ENCODE data around the gene SLC19A1.

SLC19A1 gene

GRCh38 chr21:45457832-45458172 is 84.4 kb downstream of the SLC19A1 start:
- Histone ChIP-seq H3K27me3 (ENCODE audit: insufficient read depth, low read length) (no peaks in the 10 kb centered on the region), H3K4me3 (ENCODE audit: low read depth, low read length) (no peak overlapping the region), H2AFZ (ENCODE audit: low read length, unreplicated experiment) (no peak overlapping the region), H3K4me1 (ENCODE audit: control insufficient read depth, insufficient read depth, low read length, unreplicated experiment) (peaks cover 24% of the 10 kb centered on the region), H3K36me3 (ENCODE audit: insufficient read depth, low read length) (peaks cover 10% of the 10 kb centered on the region; the same call in 1 of the 2 replicates), H3K27ac (ENCODE audit: low read depth, low read length) (no peak overlapping the region), H3K79me2 (ENCODE audit: control insufficient read depth, insufficient read depth, low read length, unreplicated experiment) (no peaks in the 10 kb centered on the region)

DNA sequence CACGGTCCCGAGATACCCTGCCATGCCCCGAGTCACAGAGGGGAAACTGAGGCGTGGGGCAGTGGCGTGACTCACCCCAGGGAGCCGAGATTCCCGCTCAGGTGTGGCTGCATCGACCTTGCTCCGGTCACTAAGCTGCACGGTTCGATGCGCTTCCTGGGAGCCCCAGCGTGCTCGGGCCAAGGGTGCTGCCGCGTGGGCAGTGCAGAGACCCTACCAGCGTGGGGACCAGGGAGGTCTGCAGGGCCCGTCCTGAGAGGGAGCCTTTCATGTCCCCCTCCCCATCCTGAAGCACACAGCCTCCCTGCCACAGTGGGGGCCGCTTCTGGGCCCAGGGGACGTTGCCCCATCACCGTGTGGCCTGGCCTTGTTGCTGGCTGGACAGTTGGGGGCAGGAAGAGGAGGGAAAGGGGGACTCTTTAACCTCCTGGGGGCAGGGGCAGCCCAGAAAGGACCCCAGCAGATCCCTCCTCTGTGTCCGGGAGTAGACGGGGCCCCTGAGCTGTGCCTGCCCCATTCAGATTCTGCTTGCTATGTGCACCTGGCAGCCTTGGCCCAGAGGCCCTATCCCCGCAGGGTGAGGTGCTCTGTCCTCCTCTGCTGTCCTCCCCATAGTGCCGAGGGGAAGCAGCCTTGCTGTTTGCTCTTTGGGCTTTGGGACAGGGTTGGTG is 84.9 kb downstream of the SLC19A1 start:
- Histone ChIP-seq H3K36me3 (ENCODE audit: insufficient read depth, low read length) (peaks cover 10% of the 10 kb centered on the region; the same call in 1 of the 2 replicates), H2AFZ (ENCODE audit: low read length, unreplicated experiment) (no peak overlapping the region), H3K79me2 (ENCODE audit: control insufficient read depth, insufficient read depth, low read length, unreplicated experiment) (no peaks in the 10 kb centered on the region), H3K27ac (ENCODE audit: low read depth, low read length) (no peak overlapping the region), H3K27me3 (ENCODE audit: insufficient read depth, low read length) (no peaks in the 10 kb centered on the region), H3K4me3 (ENCODE audit: low read depth, low read length) (no peak overlapping the region), H3K4me1 (ENCODE audit: control insufficient read depth, insufficient read depth, low read length, unreplicated experiment) (peaks cover 24% of the 10 kb centered on the region)

DNA sequence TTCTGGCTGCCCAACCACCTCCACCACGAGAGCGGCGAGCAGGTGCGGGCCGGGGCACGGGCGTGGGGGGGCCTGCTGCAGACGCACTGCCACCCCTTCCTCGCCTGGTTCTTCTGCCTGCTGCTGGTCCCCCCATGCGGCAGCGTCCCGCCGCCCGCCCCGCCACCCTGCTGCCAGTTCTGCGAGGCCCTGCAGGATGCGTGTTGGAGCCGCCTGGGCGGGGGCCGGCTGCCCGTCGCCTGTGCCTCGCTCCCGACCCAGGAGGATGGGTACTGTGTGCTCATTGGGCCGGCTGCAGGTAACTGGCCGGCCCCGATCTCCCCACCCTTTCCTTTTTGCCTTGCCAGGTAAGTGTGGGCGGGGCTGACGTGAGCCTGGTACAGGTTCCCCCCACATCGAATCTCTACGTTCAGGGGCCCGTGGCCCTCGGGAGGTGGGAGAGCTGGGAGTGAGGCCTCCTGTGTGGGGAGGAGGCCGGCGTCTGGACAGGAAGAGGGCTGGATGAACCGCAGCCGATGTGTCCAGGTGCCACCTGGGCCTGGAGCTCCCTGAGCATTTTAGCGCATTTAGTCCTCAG is 85.6 kb downstream of the SLC19A1 start:
- Histone ChIP-seq H3K79me2 (ENCODE audit: control insufficient read depth, insufficient read depth, low read length, unreplicated experiment) (no peaks in the 10 kb centered on the region), H3K27me3 (ENCODE audit: insufficient read depth, low read length) (no peaks in the 10 kb centered on the region), H3K4me3 (ENCODE audit: low read depth, low read length) (0 out of 2 replicates have a peak overlapping the region, but pooled peaks have one; percentile 73), H3K27ac (ENCODE audit: low read depth, low read length) (no peak overlapping the region), H3K36me3 (ENCODE audit: insufficient read depth, low read length) (peaks cover 9% of the 10 kb centered on the region; the same call in 1 of the 2 replicates), H3K4me1 (ENCODE audit: control insufficient read depth, insufficient read depth, low read length, unreplicated experiment) (peaks cover 24% of the 10 kb centered on the region), H2AFZ (ENCODE audit: low read length, unreplicated experiment) (no peak overlapping the region)

GRCh38 chr21:45455674-45456583 is 86.3 kb downstream of the SLC19A1 start:
- no peaks in the 10 kb centered on the region for H3K79me2 ChIP-seq (ENCODE audit: control insufficient read depth, insufficient read depth, low read length, unreplicated experiment)
- H3K27me3 ChIP-seq (ENCODE audit: insufficient read depth, low read length), result no peaks in the 10 kb centered on the region
- peak overlapping the region; percentile 73 for H3K4me3 ChIP-seq (ENCODE audit: low read depth, low read length)
- peaks cover 21% of the 10 kb centered on the region for H3K4me1 ChIP-seq (ENCODE audit: control insufficient read depth, insufficient read depth, low read length, unreplicated experiment)
- H3K36me3 ChIP-seq (ENCODE audit: insufficient read depth, low read length), result peaks cover 2% of the 10 kb centered on the region; the same call in 1 of the 2 replicates
- H2AFZ ChIP-seq (ENCODE audit: low read length, unreplicated experiment), result peak overlapping the region; percentile 80
- no peak overlapping the region for H3K27ac ChIP-seq (ENCODE audit: low read depth, low read length)

- peak overlapping the region; percentile 80 for H2AFZ ChIP-seq (ENCODE audit: low read length, unreplicated experiment)
- H3K27me3 ChIP-seq (ENCODE audit: insufficient read depth, low read length), result no peaks in the 10 kb centered on the region
- peaks cover 13% of the 10 kb centered on the region for H3K4me1 ChIP-seq (ENCODE audit: control insufficient read depth, insufficient read depth, low read length, unreplicated experiment)
- no peaks in the 10 kb centered on the region for H3K36me3 ChIP-seq (ENCODE audit: insufficient read depth, low read length)
- no peaks in the 10 kb centered on the region for H3K79me2 ChIP-seq (ENCODE audit: control insufficient read depth, insufficient read depth, low read length, unreplicated experiment)
- H3K4me3 ChIP-seq (ENCODE audit: low read depth, low read length), result peak overlapping the region; percentile 73
- no peak overlapping the region for H3K27ac ChIP-seq (ENCODE audit: low read depth, low read length)
These were observed 87.1 kb downstream of the SLC19A1 start for GRCh38 chr21:45454926-45455673.

- Histone ChIP-seq H3K4me3 (ENCODE audit: low read depth, low read length) (peak overlapping the region; percentile 73), H3K36me3 (ENCODE audit: insufficient read depth, low read length) (no peaks in the 10 kb centered on the region), H3K79me2 (ENCODE audit: control insufficient read depth, insufficient read depth, low read length, unreplicated experiment) (no peaks in the 10 kb centered on the region), H3K27me3 (ENCODE audit: insufficient read depth, low read length) (no peaks in the 10 kb centered on the region), H3K4me1 (ENCODE audit: control insufficient read depth, insufficient read depth, low read length, unreplicated experiment) (peaks cover 10% of the 10 kb centered on the region), H2AFZ (ENCODE audit: low read length, unreplicated experiment) (no peak overlapping the region), H3K27ac (ENCODE audit: low read depth, low read length) (no peak overlapping the region)
These were observed 87.9 kb downstream of the SLC19A1 start for GRCh38 chr21:45454060-45454925.

DNA sequence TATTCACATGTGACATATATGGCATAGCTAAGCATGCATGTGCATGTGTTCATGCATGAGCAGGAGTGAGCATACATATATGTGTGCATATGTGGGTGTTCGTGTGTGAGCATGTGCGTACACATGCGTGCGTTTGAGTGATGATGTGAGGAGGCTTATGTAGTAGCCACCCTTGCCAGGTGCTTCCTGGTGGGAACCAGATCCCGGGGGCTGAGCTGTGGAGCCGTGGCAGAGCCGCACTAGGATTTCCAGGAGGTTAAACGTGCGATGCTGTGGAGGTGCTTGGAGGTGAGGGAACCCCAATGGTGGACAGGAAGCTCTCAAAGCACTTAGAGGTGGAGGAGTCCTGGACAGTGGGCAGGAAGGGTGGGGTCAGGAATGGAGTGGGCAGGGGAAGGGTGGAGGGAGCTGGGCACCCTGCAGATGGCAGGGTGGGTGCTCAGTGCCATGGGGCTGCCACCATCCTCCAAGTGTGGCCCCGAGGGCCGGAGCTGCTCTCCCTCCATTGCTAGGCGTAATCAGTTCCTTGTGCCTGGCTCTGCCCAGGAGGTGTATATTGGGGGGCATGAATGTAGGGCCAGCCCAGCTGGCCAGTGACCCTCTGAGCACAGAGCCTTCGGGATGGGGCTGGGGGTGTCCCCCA is 88.8 kb downstream of the SLC19A1 start:
- no peak overlapping the region for H2AFZ ChIP-seq (ENCODE audit: low read length, unreplicated experiment)
- H3K36me3 ChIP-seq (ENCODE audit: insufficient read depth, low read length), result no peaks in the 10 kb centered on the region
- no peaks in the 10 kb centered on the region for H3K27me3 ChIP-seq (ENCODE audit: insufficient read depth, low read length)
- H3K4me1 ChIP-seq (ENCODE audit: control insufficient read depth, insufficient read depth, low read length, unreplicated experiment), result peaks cover 10% of the 10 kb centered on the region
- no peaks in the 10 kb centered on the region for H3K79me2 ChIP-seq (ENCODE audit: control insufficient read depth, insufficient read depth, low read length, unreplicated experiment)
- H3K27ac ChIP-seq (ENCODE audit: low read depth, low read length), result no peak overlapping the region
- no peak overlapping the region for H3K4me3 ChIP-seq (ENCODE audit: low read depth, low read length)

GRCh38 chr21:45452696-45453307 is 89.4 kb downstream of the SLC19A1 start:
- Histone ChIP-seq H2AFZ (ENCODE audit: low read length, unreplicated experiment) (no peak overlapping the region), H3K4me1 (ENCODE audit: control insufficient read depth, insufficient read depth, low read length, unreplicated experiment) (peaks cover 10% of the 10 kb centered on the region), H3K79me2 (ENCODE audit: control insufficient read depth, insufficient read depth, low read length, unreplicated experiment) (no peaks in the 10 kb centered on the region), H3K27me3 (ENCODE audit: insufficient read depth, low read length) (no peaks in the 10 kb centered on the region), H3K4me3 (ENCODE audit: low read depth, low read length) (no peak overlapping the region), H3K27ac (ENCODE audit: low read depth, low read length) (no peak overlapping the region), H3K36me3 (ENCODE audit: insufficient read depth, low read length) (no peaks in the 10 kb centered on the region)

- H3K27me3 ChIP-seq (ENCODE audit: insufficient read depth, low read length), result no peaks in the 10 kb centered on the region
- peaks cover 10% of the 10 kb centered on the region for H3K4me1 ChIP-seq (ENCODE audit: control insufficient read depth, insufficient read depth, low read length, unreplicated experiment)
- H3K36me3 ChIP-seq (ENCODE audit: insufficient read depth, low read length), result no peaks in the 10 kb centered on the region
- no peak overlapping the region for H3K27ac ChIP-seq (ENCODE audit: low read depth, low read length)
- H2AFZ ChIP-seq (ENCODE audit: low read length, unreplicated experiment), result no peak overlapping the region
- H3K4me3 ChIP-seq (ENCODE audit: low read depth, low read length), result no peak overlapping the region
- no peaks in the 10 kb centered on the region for H3K79me2 ChIP-seq (ENCODE audit: control insufficient read depth, insufficient read depth, low read length, unreplicated experiment)
These were observed 90.5 kb downstream of the SLC19A1 start for GRCh38 chr21:45451771-45452182.

All from ACC112 (cell line).